Sigmoid colon (tissue), 3 donors: ENCODE results near the gene HSD17B8.

Experiments used
- POLR2A ChIP-seq, 2 donors: fragments of 450-650 bp; IDR thresholded peaks; one replicate each; pipeline ENCODE4 v1.6.1; 2016; ENCODE audit warnings: antibody characterized with exemption in 2 of 2, mild to moderate bottlenecking in 2 of 2, moderate library complexity in 2 of 2
- TF ChIP-seq, protein P1 (sequence below), 4 experiments: fragments of 450-650 bp in 3 of 4; fragments of 200-600 bp in 1 of 4; IDR thresholded peaks; one replicate each; pipeline ENCODE4 v1.5.1; 2016 to 2019; ENCODE audit warnings: antibody characterized with exemption in 4 of 4, mild to moderate bottlenecking in 3 of 4, moderate library complexity in 2 of 4

DNA sequence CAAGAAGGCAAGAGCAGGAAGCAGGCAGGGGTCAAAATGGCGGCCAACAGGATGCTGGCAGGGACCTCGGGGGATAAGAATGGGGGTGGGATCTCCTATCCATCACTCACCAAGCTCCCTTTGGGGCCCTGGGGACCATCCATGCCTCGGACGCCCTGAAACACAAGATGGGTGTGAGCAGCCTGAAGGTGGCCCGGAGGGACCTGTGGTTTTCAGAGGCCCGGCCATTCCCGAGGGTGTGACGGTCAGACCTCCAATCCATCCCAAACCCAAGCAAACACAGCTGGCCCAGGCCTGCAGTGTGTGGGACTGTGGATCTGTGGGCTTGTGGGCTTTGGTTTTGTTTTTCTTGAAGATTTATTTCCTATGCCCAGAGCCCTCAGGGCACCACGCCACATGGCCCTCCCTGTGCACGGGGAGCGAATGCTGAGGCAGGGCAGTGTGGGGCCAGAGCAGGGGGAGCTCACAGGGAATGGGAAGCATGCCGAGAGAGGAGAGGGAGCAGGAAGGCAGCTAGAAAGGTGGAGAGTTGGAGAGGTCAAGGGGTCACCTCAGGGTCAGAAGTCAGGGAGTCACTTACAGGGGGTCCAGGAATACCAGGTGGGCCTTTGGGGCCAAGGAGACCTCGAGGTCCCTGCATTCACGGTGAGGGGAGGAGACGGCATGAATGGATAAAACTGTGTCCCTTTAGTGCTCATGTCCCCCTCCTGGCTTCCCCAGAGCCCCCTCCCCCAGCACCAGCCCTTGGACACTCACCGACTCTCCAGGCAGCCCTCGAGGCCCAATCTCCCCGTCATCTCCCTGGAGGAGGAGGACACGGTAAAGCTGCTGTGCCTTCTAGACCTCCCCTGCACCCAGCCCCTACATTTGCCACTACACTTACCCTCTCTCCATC, 26.7 kb upstream of the HSD17B8 start:
- TF ChIP-seq, protein P1, sequence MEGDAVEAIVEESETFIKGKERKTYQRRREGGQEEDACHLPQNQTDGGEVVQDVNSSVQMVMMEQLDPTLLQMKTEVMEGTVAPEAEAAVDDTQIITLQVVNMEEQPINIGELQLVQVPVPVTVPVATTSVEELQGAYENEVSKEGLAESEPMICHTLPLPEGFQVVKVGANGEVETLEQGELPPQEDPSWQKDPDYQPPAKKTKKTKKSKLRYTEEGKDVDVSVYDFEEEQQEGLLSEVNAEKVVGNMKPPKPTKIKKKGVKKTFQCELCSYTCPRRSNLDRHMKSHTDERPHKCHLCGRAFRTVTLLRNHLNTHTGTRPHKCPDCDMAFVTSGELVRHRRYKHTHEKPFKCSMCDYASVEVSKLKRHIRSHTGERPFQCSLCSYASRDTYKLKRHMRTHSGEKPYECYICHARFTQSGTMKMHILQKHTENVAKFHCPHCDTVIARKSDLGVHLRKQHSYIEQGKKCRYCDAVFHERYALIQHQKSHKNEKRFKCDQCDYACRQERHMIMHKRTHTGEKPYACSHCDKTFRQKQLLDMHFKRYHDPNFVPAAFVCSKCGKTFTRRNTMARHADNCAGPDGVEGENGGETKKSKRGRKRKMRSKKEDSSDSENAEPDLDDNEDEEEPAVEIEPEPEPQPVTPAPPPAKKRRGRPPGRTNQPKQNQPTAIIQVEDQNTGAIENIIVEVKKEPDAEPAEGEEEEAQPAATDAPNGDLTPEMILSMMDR (IDR thresholded peaks at IDR 0.05): no peak
- TF ChIP-seq POLR2A (IDR thresholded peaks at IDR 0.05): no peak
